Measurements from ENCODE around the gene STX7.

GRCh38 chr6:132505158-132505557 lies 7.8 kb downstream of the STX7 start:
- TF ChIP-seq MAX (IDR thresholded peaks at IDR 0.05) (no peak), POLR2A (IDR thresholded peaks at IDR 0.05; ENCODE audit: low read length) (no peak), BCL3 (IDR thresholded peaks at IDR 0.05) (no peak), RAD21 (conservative IDR thresholded peaks at IDR 0.05 in 1 of 2, IDR thresholded peaks at IDR 0.05 in 1 of 2) (no peak), CTCF (IDR thresholded peaks at IDR 0.05) (no peak), SMC3 (IDR thresholded peaks at IDR 0.05) (no peak), MYC (IDR thresholded peaks at IDR 0.05; ENCODE audit: borderline replicate concordance, low read length) (no peak), FOSL2 (IDR thresholded peaks at IDR 0.05) (no peak), FOSL2 (CRISPR knock-in tag; IDR thresholded peaks at IDR 0.05) (no peak), CBX2 (IDR thresholded peaks at IDR 0.05; ENCODE audit: borderline replicate concordance, low read depth) (no peak), BHLHE40 (IDR thresholded peaks at IDR 0.05; ENCODE audit: low read depth, low read length) (no peak), USF2 (IDR thresholded peaks at IDR 0.05) (no peak), PHF8 (IDR thresholded peaks at IDR 0.05; ENCODE audit: borderline replicate concordance, low read depth) (no peak), HMGXB4 (CRISPR knock-in tag; IDR thresholded peaks at IDR 0.05; ENCODE audit: borderline replicate concordance) (no peak)

Measured in A549 (cell line).